Measurements from ENCODE around the gene THEMIS.

DNA sequence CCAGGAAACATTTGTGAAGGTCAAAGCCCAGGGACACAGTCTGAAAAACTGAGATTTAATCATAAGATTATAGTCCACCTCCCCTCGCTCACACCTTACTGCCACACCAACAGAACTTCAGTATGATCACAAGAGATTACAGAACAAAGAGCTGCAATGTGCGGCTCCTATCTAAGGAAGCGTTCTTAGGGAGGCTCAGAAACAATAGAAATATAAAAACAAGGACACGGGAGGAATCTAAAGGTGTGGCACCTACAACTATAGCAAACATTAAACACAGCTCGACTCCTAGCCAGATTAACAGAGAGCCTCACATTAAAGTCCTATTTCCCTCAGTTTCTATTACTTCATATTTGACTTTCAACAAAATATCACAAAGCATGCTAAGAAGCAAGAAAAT lies 40.4 kb upstream of the THEMIS start:
- no peak for TF ChIP-seq GATA2 (IDR thresholded peaks at IDR 0.05; ENCODE audit: low read depth, low read length)
- TF ChIP-seq GATA3 (IDR thresholded peaks at IDR 0.05; ENCODE audit: low read depth, low read length), result no peak
